Astrocyte (in vitro differentiated cells and primary cell): Measurements from ENCODE around the gene NANOGP8. TPM values are rescaled to one million over a fixed set of nuclear protein-coding genes. Genes with fewer than 3 reads are reported as not detected.

Experiments
- DNase-seq: peaks from one replicate; pipeline ENCODE4 v3.0.0-alpha.2; 2010; ENCODE audit warnings: low read depth
- FAIRE-seq: peaks from 2 replicates; lab custom pipeline; 2011; peaks lifted over from hg19 to GRCh38; lab: Jason Lieb, UNC
- H2AFZ ChIP-seq: 2 replicates; pipeline ENCODE4 v1.6.0; 2012; ENCODE audit warnings: low read depth, low read length, inconsistent platforms
- H3K27ac ChIP-seq: 2 replicates; pipeline ENCODE4 v1.5.1; 2011; ENCODE audit warnings: low read depth, low read length, inconsistent platforms
- H3K27me3 ChIP-seq: 2 replicates; pipeline ENCODE4 v1.6.0; 2011; ENCODE audit warnings: low read length, inconsistent platforms; ENCODE audit not compliant: insufficient read depth
- H3K36me3 ChIP-seq: 2 replicates; pipeline ENCODE4 v1.5.1; 2011; ENCODE audit warnings: low read length, inconsistent platforms; ENCODE audit not compliant: insufficient read depth
- H3K4me1 ChIP-seq: 2 replicates; pipeline ENCODE4 v1.5.1; 2011; ENCODE audit warnings: low read length, inconsistent platforms; ENCODE audit not compliant: insufficient read depth
- H3K4me2 ChIP-seq: 2 replicates; pipeline ENCODE4 v1.6.0; 2012; ENCODE audit warnings: low read length, inconsistent platforms
- H3K4me3 ChIP-seq: 2 replicates; pipeline ENCODE4 v1.5.1; 2011; ENCODE audit warnings: low read depth, mild to moderate bottlenecking, low read length, inconsistent platforms; ENCODE audit not compliant: insufficient read depth
- H3K79me2 ChIP-seq: 2 replicates; pipeline ENCODE4 v1.6.0; 2012; ENCODE audit warnings: mild to moderate bottlenecking, low read length, inconsistent platforms; ENCODE audit not compliant: insufficient read depth
- H3K9ac ChIP-seq: 2 replicates; pipeline ENCODE4 v1.6.0; 2012; ENCODE audit warnings: mild to moderate bottlenecking, low read length, inconsistent platforms
- H3K9me3 ChIP-seq: 2 replicates; pipeline ENCODE4 v1.5.1; 2012; ENCODE audit warnings: low read depth, mild to moderate bottlenecking, low read length, inconsistent platforms; ENCODE audit not compliant: insufficient read depth
- H4K20me1 ChIP-seq: 2 replicates; pipeline ENCODE4 v1.6.0; 2012; ENCODE audit warnings: low read length, inconsistent platforms; ENCODE audit not compliant: insufficient read depth
- H3K27ac Mint-ChIP-seq: one replicate; pipeline ENCODE4 v1.8.0; 2021; ENCODE audit warnings: mild to moderate bottlenecking, mixed read lengths; ENCODE audit not compliant: unreplicated experiment
- H3K27me3 Mint-ChIP-seq: one replicate; pipeline ENCODE4 v1.8.0; 2021; ENCODE audit warnings: low read depth, mixed read lengths; ENCODE audit not compliant: unreplicated experiment
- H3K36me3 Mint-ChIP-seq: one replicate; pipeline ENCODE4 v1.8.0; 2021; ENCODE audit warnings: low read depth, mixed read lengths; ENCODE audit not compliant: unreplicated experiment
- H3K4me1 Mint-ChIP-seq: one replicate; pipeline ENCODE4 v1.8.0; 2021; ENCODE audit warnings: low read depth, mixed read lengths; ENCODE audit not compliant: unreplicated experiment
- H3K4me3 Mint-ChIP-seq: one replicate; pipeline ENCODE4 v1.8.0; 2021; ENCODE audit warnings: mild to moderate bottlenecking, moderate library complexity, mixed read lengths; ENCODE audit not compliant: unreplicated experiment
- H3K9me3 Mint-ChIP-seq: one replicate; pipeline ENCODE4 v1.8.0; 2021; ENCODE audit warnings: mild to moderate bottlenecking, mixed read lengths; ENCODE audit not compliant: unreplicated experiment
- EZH2 ChIP-seq: IDR thresholded peaks from 2 replicates; pipeline ENCODE4 v1.6.1; 2012; ENCODE audit warnings: mild to moderate bottlenecking, low read length, inconsistent platforms; ENCODE audit not compliant: insufficient read depth
- total RNA-seq: library from RNA; stranded (reverse); gene quantifications from 2 replicates; pipeline ENCODE4 v1.2.1, GENCODE V29; 2021
- TF ChIP-seq, protein P1 (sequence below): IDR thresholded peaks from 2 replicates; pipeline ENCODE4 v1.5.1; 2011; ENCODE audit warnings: low read depth, mild to moderate bottlenecking, inconsistent platforms, low read length, moderate library complexity; ENCODE audit not compliant: insufficient read depth

The NANOGP8 gene
- total RNA-seq, 1 donor from 2014 or later, result not detected

- Histone ChIP-seq H3K9ac (no peak overlapping the region), H3K79me2 (no peaks in the 10 kb centered on the region), H3K27ac (no peak overlapping the region), H3K36me3 (no peaks in the 10 kb centered on the region), H3K4me2 (no peak overlapping the region), H3K27me3 (no peaks in the 10 kb centered on the region), H3K9me3 (no peaks in the 10 kb centered on the region), H4K20me1 (no peaks in the 10 kb centered on the region), H3K4me1 (no peaks in the 10 kb centered on the region), H3K4me3 (no peak overlapping the region), H2AFZ (no peak overlapping the region)
- no peak for TF ChIP-seq EZH2
- TF ChIP-seq, protein P1, sequence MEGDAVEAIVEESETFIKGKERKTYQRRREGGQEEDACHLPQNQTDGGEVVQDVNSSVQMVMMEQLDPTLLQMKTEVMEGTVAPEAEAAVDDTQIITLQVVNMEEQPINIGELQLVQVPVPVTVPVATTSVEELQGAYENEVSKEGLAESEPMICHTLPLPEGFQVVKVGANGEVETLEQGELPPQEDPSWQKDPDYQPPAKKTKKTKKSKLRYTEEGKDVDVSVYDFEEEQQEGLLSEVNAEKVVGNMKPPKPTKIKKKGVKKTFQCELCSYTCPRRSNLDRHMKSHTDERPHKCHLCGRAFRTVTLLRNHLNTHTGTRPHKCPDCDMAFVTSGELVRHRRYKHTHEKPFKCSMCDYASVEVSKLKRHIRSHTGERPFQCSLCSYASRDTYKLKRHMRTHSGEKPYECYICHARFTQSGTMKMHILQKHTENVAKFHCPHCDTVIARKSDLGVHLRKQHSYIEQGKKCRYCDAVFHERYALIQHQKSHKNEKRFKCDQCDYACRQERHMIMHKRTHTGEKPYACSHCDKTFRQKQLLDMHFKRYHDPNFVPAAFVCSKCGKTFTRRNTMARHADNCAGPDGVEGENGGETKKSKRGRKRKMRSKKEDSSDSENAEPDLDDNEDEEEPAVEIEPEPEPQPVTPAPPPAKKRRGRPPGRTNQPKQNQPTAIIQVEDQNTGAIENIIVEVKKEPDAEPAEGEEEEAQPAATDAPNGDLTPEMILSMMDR, result no peak
- no peaks in the 10 kb centered on the region for H3K4me1 Mint-ChIP-seq
- no peak for DNase-seq
- H3K4me3 Mint-ChIP-seq, result no peak overlapping the region
- no peak for FAIRE-seq
- no peak overlapping the region for H3K27ac Mint-ChIP-seq
- H3K27me3 Mint-ChIP-seq, result peaks cover 2% of the 10 kb centered on the region
- H3K9me3 Mint-ChIP-seq, result peaks cover 7% of the 10 kb centered on the region
- H3K36me3 Mint-ChIP-seq, result no peaks in the 10 kb centered on the region
Measured at GRCh38 chr15:35080226-35080625, 4.9 kb downstream of the NANOGP8 start.

DNA sequence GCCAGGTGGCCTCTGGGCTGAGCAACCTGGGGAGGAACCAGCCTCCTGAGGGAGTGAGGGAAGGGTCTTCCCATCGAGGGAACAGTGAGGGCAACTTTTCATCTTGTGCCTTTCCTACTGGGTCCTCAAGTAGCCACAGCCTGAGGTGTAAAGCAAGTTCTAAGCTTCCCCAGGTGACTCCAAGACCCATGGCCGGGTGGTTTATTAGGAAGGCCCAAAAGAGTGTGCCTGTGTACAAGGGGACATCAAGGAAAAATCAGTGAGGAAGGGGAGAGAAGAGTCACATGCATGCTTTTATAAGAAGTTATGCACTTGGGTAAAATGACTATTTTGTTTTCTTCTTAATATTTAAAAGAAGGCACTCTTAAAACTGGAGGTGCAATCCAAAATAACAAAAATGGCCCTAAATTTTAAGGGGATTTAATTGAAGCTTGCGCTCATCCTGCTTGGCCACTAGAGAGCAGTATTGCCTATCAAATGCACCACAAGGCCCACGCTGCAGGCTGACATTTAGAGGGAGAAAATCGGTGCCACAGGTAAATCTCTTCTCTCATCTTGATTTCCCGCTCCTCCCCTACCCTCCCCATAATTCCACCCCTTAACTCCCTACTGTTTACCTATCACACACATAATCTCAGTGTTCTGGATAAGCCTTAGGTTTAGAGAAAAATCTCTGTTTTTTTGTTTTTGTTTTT is 6.7 kb downstream of the NANOGP8 start:
- TF ChIP-seq, protein P1, result peak; percentile 95
- TF ChIP-seq EZH2, result no peak
- Mint-ChIP-seq H3K27ac (no peak overlapping the region), H3K4me1 (no peaks in the 10 kb centered on the region), H3K36me3 (no peaks in the 10 kb centered on the region), H3K4me3 (no peak overlapping the region), H3K27me3 (no peaks in the 10 kb centered on the region), H3K9me3 (peaks cover 4% of the 10 kb centered on the region)
- peak; percentile 36 for DNase-seq
- no peaks in the 10 kb centered on the region for H4K20me1 ChIP-seq
- H3K4me3 ChIP-seq, result no peak overlapping the region
- H3K4me1 ChIP-seq, result no peaks in the 10 kb centered on the region
- no peaks in the 10 kb centered on the region for H3K9me3 ChIP-seq
- peak; percentile 43 for FAIRE-seq
- no peaks in the 10 kb centered on the region for H3K36me3 ChIP-seq
- H3K27me3 ChIP-seq, result no peaks in the 10 kb centered on the region
- no peak overlapping the region for H3K9ac ChIP-seq
- no peak overlapping the region for H3K27ac ChIP-seq
- no peak overlapping the region for H2AFZ ChIP-seq
- no peak overlapping the region for H3K4me2 ChIP-seq
- H3K79me2 ChIP-seq, result no peaks in the 10 kb centered on the region

- Mint-ChIP-seq H3K4me3 (no peak overlapping the region), H3K36me3 (no peaks in the 10 kb centered on the region), H3K27me3 (peaks cover 6% of the 10 kb centered on the region), H3K27ac (no peak overlapping the region), H3K4me1 (no peaks in the 10 kb centered on the region), H3K9me3 (no peaks in the 10 kb centered on the region)
- FAIRE-seq (no peak), DNase-seq (no peak)
- no peak overlapping the region for H2AFZ ChIP-seq
- no peak overlapping the region for H3K9ac ChIP-seq
- H3K36me3 ChIP-seq, result no peaks in the 10 kb centered on the region
- no peaks in the 10 kb centered on the region for H4K20me1 ChIP-seq
- no peaks in the 10 kb centered on the region for H3K9me3 ChIP-seq
- no peak overlapping the region for H3K4me3 ChIP-seq
- H3K79me2 ChIP-seq, result no peaks in the 10 kb centered on the region
- no peaks in the 10 kb centered on the region for H3K4me1 ChIP-seq
- H3K27ac ChIP-seq, result no peak overlapping the region
- no peaks in the 10 kb centered on the region for H3K27me3 ChIP-seq
- no peak overlapping the region for H3K4me2 ChIP-seq
- TF ChIP-seq, protein P1, result no peak
- TF ChIP-seq EZH2, result no peak
Measured at GRCh38 chr15:35071106-35071505, 14.0 kb downstream of the NANOGP8 start.
